ENCODE results near the gene RASSF9. TPM values are rescaled to one million over a fixed set of nuclear protein-coding genes. Genes with fewer than 3 reads are reported as not detected.

Gene RASSF9
- 1.2 to 2.0 TPM (median 1.4 TPM) in 5 replicates for total RNA-seq (2022; extraction: Qiagen RNA extraction)

GRCh38 chr12:85836197-85837090 lies at the start of gene RASSF9:
TSS of gene RASSF9 (minus strand) at chr12:85836409. CDS start at chr12:85836201, 208 bp downstream.

GRCh38 chr12:85874031-85874461 lies 37.8 kb upstream of the RASSF9 start, which contains the start of gene NTS:
TSS of gene NTS (plus strand) at chr12:85874295. CDS start at chr12:85874404, 109 bp downstream.

Other genes with a start within 250 kb of the RASSF9 start
- 51.3 to 83.4 TPM (median 63.5 TPM) in 5 replicates for gene NTS, start 37.9 kb upstream of the RASSF9 start, total RNA-seq (2022; extraction: Qiagen RNA extraction)

Measured in A549 treated with dexamethasone at 1 μM for 4 hours (cell line).